Upper lobe of left lung (tissue), 6 donors: ENCODE results near the gene FERMT1. TPM values are rescaled to one million over a fixed set of nuclear protein-coding genes. Genes with fewer than 3 reads are reported as not detected.

Experiments
- ATAC-seq, 2 donors: fragments of 200-7000 bp; cut with Tn5 transposase; one replicate each; pipeline ENCODE4 v1.9.1; 2022; ENCODE audit warnings: mild to moderate bottlenecking in 2 of 2, moderate library complexity in 2 of 2; ENCODE audit not compliant: low FRiP score in 2 of 2
- DNase-seq, 2 donors: peaks; one replicate each; pipeline ENCODE4 v3.0.0-alpha.2; 2019 to 2020
- H3K27ac ChIP-seq, 4 donors: fragments of 200-600 bp; sonication (generic); one replicate each; pipeline ENCODE4 v1.5.1; 2016 to 2019
- H3K27me3 ChIP-seq, 4 donors: fragments of 200-600 bp; sonication (generic); one replicate each; pipeline ENCODE4 v1.5.1; 2017 to 2019
- H3K36me3 ChIP-seq, 4 donors: fragments of 200-600 bp; sonication (generic); one replicate each; pipeline ENCODE4 v1.5.1; 2016 to 2019
- H3K4me1 ChIP-seq, 4 donors: fragments of 200-600 bp; sonication (generic); one replicate each; pipeline ENCODE4 v1.5.1; 2018 to 2019
- H3K4me3 ChIP-seq, 4 donors: fragments of 200-600 bp; sonication (generic); one replicate each; pipeline ENCODE4 v1.5.1; 2017 to 2019; ENCODE audit warnings: mild to moderate bottlenecking in 2 of 4, moderate library complexity in 1 of 4
- H3K9me3 ChIP-seq, 4 donors: fragments of 200-600 bp; sonication (generic); one replicate each; pipeline ENCODE4 v1.5.1; 2018 to 2019
- CTCF ChIP-seq, 6 experiments: fragments of 450-650 bp in 4 of 6; fragments of 200-600 bp in 2 of 6; sonication (generic) in 2 of 6; IDR thresholded peaks; one replicate each; pipeline ENCODE4 v1.5.1; 2016 to 2019; ENCODE audit warnings: antibody characterized with exemption in 6 of 6
- EP300 ChIP-seq, 4 donors: sonication (generic); formaldehyde crosslinking; IDR thresholded peaks; one replicate each; pipeline ENCODE4 v1.5.1; 2017; ENCODE audit warnings: antibody characterized with exemption in 4 of 4, control low read depth in 2 of 4
- POLR2A ChIP-seq, 4 donors: fragments of 450-650 bp; IDR thresholded peaks; one replicate each; pipeline ENCODE4 v1.5.1; 2016 to 2017; ENCODE audit warnings: antibody characterized with exemption in 4 of 4, mild to moderate bottlenecking in 2 of 4
- POLR2AphosphoS5 ChIP-seq, 2 donors: sonication (generic); formaldehyde crosslinking; IDR thresholded peaks; one replicate each; pipeline ENCODE4 v1.5.1; 2017; ENCODE audit warnings: antibody characterized with exemption in 2 of 2
- WGBS, 2 donors: methylation state at CpG; one replicate each; pipeline ENCODE4 v1.1.5; 2017 to 2018; 5-methylcytosine and 5-hydroxymethylcytosine counted together
- total RNA-seq, 6 donors: library from RNA; depleted of rRNA in 4 of 6; stranded (reverse); fragments of >200 nt in 4 of 6; gene quantifications; one replicate each; pipeline versions ENCODE4 v1.1.0 to v1.2.1, GENCODE V29; 2016 to 2021
- donor health status: DM: no; HTN: no; CAD: no; lungs with moderate emphysema.
- donor health status: DM: no; HTN: yes; CAD: no; lungs with severe emphysema.

Gene FERMT1
- total RNA-seq, 6 donors from 2014 or later: 0.44 to 1.5 (median 0.87) TPM

DNA sequence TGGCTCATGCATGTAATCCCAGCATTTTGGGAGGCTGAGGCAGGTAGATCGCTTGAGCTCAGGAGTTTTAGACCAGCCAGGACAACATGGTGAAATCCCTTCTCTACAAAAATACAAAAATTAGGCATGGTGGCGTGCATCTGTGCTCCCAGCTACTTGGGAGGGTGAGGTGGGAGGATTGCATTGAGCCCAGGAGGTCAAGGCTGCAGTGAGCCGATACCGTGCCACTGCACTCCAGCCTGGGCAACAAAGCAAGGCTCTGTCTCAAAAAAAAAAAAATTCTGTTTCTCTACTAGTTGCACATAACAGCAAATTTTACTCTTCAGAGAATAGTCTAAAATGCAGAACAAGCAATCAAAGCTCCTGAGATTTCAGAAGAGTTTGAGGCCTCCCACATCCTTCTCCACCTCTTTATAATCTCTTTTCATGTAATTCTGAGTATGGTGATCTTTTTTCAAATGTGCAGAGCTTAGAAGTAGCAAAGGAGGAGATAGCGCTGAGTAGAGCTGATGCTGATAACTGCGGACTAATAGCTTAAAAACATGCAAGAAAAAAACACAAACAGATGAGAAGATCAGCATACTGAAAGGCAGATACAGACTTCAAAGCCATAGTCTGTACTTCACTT, 92.3 kb downstream of the FERMT1 start:
- Histone ChIP-seq H3K4me1 (peaks cover 5 to 15% (median 7%) of the 10 kb centered on the region in 4 donors), H3K9me3 (no peaks in the 10 kb centered on the region), H3K27ac (no peak overlapping the region), H3K4me3 (no peak overlapping the region), H3K27me3 (no peaks in the 10 kb centered on the region), H3K36me3 (peaks cover 0 to 37% (median 18%) of the 10 kb centered on the region in 4 donors)
- 92 to 93% methylated on average over 6 of the region's 6 CpGs for WGBS, 2 donors
- DNase-seq (no peak), ATAC-seq (no peak)
- TF ChIP-seq EP300 (IDR thresholded peaks at IDR 0.05) (no peak), CTCF (IDR thresholded peaks at IDR 0.05) (no peak)

- Histone ChIP-seq H3K4me1 (peaks cover 4 to 15% (median 6%) of the 10 kb centered on the region in 4 donors), H3K27ac (no peak overlapping the region), H3K4me3 (no peak overlapping the region), H3K27me3 (no peaks in the 10 kb centered on the region), H3K36me3 (peaks cover 0 to 37% (median 20%) of the 10 kb centered on the region in 4 donors), H3K9me3 (no peaks in the 10 kb centered on the region)
- TF ChIP-seq EP300 (IDR thresholded peaks at IDR 0.05) (no peak), POLR2A (IDR thresholded peaks at IDR 0.05) (no peak), CTCF (IDR thresholded peaks at IDR 0.05) (no peak), POLR2AphosphoS5 (IDR thresholded peaks at IDR 0.05) (no peak)
- ATAC-seq (no peak), DNase-seq (no peak)
- WGBS, 2 donors: 81 to 88% methylated on average over 6 of the region's 6 CpGs
These were observed 93.3 kb downstream of the FERMT1 start for GRCh38 chr20:6029538-6029937.

GRCh38 chr20:6028818-6029217, 94.0 kb downstream of the FERMT1 start:
- peaks cover 4 to 38% (median 21%) of the 10 kb centered on the region in 4 donors for H3K36me3 ChIP-seq
- H3K27me3 ChIP-seq: no peaks in the 10 kb centered on the region
- H3K4me3 ChIP-seq: no peak overlapping the region
- DNase-seq (no peak), ATAC-seq (no peak)
- H3K9me3 ChIP-seq: no peaks in the 10 kb centered on the region
- H3K4me1 ChIP-seq: peaks cover 0 to 8% (median 4%) of the 10 kb centered on the region in 4 donors
- no peak overlapping the region for H3K27ac ChIP-seq
- TF ChIP-seq POLR2AphosphoS5 (IDR thresholded peaks at IDR 0.05) (no peak), POLR2A (IDR thresholded peaks at IDR 0.05) (no peak), EP300 (IDR thresholded peaks at IDR 0.05) (no peak), CTCF (IDR thresholded peaks at IDR 0.05) (no peak)

GRCh38 chr20:6026051-6026450, 96.8 kb downstream of the FERMT1 start:
- Histone ChIP-seq H3K27me3 (no peaks in the 10 kb centered on the region), H3K4me3 (no peak overlapping the region), H3K4me1 (no peaks in the 10 kb centered on the region), H3K9me3 (no peaks in the 10 kb centered on the region), H3K27ac (no peak overlapping the region), H3K36me3 (peaks cover 4 to 40% (median 20%) of the 10 kb centered on the region in 4 donors)
- TF ChIP-seq POLR2A (IDR thresholded peaks at IDR 0.05) (no peak), EP300 (IDR thresholded peaks at IDR 0.05) (no peak), POLR2AphosphoS5 (IDR thresholded peaks at IDR 0.05) (no peak), CTCF (IDR thresholded peaks at IDR 0.05) (no peak)
- WGBS, 2 donors: 90% methylated on average over 3 of the region's 3 CpGs
- ATAC-seq (no peak), DNase-seq (no peak)

Other genes with a start within 250 kb of the FERMT1 start
- gene CHGB, start 211.5 kb downstream of the FERMT1 start, total RNA-seq: under 1 TPM in 3 of 6 donors, not detected in 3; 0.30 to 0.40 (median 0.30) TPM
- 10 to 100 TPM in 2 of 6 donors, 1 to 10 TPM in 4; 3.9 to 14.3 (median 7.7) TPM for gene TRMT6, start 172.5 kb downstream of the FERMT1 start, total RNA-seq
- 1 to 10 TPM; 2.9 to 7.5 (median 3.9) TPM for gene MCM8, start 172.4 kb downstream of the FERMT1 start, total RNA-seq
- 10 to 100 TPM; 26.7 to 59.4 (median 42.2) TPM for gene CRLS1, start 116.9 kb downstream of the FERMT1 start, total RNA-seq
- gene LRRN4, start 69.0 kb downstream of the FERMT1 start, total RNA-seq: 100 to 1,000 TPM in 1 of 6 donors, 10 to 100 TPM in 5; 18.9 to 177 (median 68.5) TPM